KBM-7 (cell line): ENCODE results near the gene LAMB1.
A peak's percentile ranks its signal among the peaks of the same experiment; 100 is the strongest.

Experiments
- DNase-seq: peaks from one replicate; pipeline ENCODE4 v3.0.0-alpha.2; 2015
- in situ Hi-C: fragments of 300-500 bp; cut with MboI; formaldehyde crosslinking; loops from 2 replicates; pipeline ENCODE4 v1.14.3; 2020; ENCODE audit warnings: low sequenced_read_pairs, low pct_unique_long_range_greater_than_20kb, mixed read lengths

Gene LAMB1

GRCh38 chr7:108001764-108002725, 916 bp downstream of the LAMB1 start:
- in situ Hi-C loops: no loop called here
- DNase-seq: peak; percentile 30

DNA sequence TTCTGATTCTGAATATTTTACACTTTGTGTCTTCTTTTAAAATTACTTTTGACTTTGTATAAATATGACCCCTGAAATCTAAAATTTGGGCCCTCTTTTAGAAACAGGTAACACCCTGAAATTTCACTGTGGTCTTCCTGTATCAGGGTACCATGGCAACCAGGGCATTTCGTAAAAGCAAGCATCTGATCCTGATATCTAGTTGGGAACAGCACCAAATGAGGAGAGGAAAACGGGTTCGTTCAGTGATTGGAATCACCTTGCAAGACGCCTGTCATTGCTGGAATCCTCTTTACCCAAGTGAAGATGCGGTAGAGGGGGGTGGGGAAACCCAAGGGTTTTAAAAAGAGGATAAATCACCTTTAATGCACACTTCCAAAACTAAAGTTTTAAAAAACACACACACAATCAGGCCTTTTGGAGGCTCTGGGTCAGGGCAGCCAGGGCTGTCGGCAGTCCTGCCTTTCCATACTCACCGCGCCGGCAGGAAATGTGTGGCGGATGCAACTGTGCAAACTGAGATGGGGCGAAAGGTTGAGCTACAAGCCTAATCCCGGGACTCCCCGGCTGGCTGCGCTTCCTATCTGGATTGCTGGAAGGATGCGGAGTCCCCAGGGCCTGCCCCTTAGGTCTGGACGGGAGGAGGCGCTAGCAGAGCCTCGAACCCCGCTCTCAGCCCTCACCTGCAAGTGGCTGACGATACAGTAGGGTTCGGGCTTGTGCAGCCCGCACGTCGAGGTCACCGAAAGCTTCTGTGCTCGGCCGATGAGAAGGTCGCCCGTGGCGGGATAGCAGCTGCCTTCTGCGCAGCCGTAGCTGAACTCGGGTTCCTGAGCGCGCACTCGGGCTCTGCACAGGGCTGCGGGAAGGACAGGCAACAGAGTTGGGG, 1.8 kb downstream of the LAMB1 start:
- DNase-seq: no peak
- in situ Hi-C loops: no loop called here

GRCh38 chr7:107999779-108000560, 3.0 kb downstream of the LAMB1 start:
- no peak for DNase-seq
- in situ Hi-C loops: no loop called here

- no peak for DNase-seq
- in situ Hi-C loops: no loop called here
Measured at GRCh38 chr7:107998660-107999480, 4.1 kb downstream of the LAMB1 start.

- no peak for DNase-seq
- in situ Hi-C loops: no loop called here
Measured at GRCh38 chr7:107998150-107998549, 4.8 kb downstream of the LAMB1 start.

GRCh38 chr7:107996072-107996882, 6.7 kb downstream of the LAMB1 start:
- in situ Hi-C loops: no loop called here
- no peak for DNase-seq

- in situ Hi-C loops: no loop called here
- no peak for DNase-seq
Measured at GRCh38 chr7:107995184-107996071, 7.5 kb downstream of the LAMB1 start.

DNA sequence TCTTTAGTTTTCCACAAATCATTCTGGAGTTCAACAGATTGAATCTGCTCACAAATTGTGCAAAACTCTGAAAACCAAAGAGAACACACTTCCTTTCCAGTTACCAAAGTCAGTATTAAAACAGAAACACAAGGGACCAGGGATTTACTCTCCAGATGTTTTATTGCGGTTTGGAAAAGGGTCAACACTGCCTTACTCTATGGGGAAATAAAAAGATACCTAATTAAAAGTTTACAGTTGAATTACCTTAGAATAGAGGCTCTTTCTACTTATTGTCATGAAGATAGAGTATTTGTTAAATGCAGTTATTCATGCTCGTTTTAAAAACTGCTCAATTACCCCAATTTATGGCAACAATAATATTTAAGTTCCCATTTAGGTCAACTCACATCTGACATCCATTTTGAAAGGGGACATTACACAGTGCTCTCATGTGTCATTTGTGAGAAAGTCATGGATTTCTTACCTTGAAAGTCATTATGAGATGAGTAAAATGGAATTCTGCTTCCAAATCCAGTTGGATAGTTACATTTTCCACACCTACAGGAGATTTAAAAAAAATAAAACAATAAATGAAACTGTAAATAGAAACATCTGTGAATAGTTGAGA, 8.4 kb downstream of the LAMB1 start:
- no peak for DNase-seq
- in situ Hi-C loops: no loop called here

DNA sequence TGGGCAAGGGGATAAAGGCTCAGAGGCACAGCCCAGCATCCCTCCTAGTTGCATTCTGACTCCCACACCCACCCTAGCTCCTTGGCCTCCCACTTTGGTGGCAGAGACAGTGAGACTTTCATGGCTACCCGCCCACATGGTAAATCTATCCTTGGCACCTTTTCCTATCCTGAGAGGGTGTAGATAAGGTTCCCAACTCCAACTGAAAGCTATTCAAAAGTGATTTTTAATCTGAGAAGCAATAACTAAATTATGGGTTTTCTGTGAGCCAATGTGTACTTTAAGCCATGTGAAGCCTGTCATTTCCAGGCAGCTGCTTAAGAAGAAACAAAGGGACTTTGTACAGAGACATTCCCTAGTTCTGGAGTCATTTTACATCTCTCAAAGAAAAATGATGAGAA, 9.1 kb downstream of the LAMB1 start:
- DNase-seq: no peak
- in situ Hi-C loops: no loop called here

DNA sequence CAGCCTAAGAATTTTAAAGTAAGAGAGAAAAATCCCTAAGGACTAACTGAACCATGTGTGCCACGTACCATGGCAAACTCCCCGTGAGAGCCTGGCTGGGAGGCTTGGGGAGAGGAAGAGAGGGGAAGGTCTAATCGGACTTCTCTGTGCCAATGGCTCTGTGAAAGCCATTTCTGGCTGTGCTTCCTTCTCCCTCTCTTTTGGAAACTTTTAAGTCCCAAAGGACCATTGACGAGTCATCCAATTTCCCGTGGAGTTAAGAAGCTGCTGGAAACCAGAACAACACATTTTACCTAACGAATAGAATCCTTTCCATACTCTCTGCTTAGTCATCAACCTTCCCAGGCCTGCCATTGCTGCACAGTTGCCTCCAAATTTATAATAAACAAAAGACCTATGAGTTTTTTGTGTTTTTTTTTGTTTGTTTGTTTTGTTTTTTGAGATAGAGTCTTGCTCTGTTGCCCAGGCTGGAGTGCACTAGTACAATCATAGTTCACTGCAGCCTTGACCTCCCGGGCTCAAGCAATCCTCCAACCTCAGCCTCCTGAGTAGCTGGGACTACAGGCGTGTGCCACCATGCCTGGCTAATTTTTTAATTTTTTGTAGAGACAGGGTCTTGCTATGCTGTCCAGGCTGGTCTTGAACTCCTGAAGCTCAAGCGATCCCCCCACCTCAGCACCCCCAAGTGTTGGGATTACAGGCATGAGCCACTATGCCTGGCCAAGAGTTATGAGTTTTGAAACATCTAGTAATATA, 13.2 kb downstream of the LAMB1 start:
- in situ Hi-C loops: no loop called here
- DNase-seq: no peak

DNA sequence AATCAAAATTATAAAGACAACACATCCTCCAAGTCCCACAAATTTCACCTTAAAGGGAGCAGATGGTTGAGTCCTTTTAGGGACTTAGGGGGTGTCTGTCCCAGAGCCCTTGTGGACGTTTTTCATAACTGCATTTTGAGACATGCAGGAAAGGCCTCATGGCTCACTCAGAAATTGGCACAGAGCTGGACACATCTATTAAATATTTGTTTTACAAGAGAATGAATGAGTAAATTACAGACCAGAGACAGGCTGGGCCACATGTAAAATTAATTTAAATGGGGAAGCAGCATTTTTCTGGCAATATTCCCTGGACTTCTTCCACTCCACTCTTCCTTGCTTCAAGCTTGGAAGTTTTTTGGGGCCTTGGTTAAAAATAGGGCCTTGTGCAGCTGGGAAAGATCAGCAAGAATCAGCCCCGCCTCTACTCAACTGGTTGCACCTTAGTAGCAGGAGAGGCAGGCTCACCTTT, 20.0 kb downstream of the LAMB1 start:
- in situ Hi-C loops: no loop called here
- no peak for DNase-seq

DNA sequence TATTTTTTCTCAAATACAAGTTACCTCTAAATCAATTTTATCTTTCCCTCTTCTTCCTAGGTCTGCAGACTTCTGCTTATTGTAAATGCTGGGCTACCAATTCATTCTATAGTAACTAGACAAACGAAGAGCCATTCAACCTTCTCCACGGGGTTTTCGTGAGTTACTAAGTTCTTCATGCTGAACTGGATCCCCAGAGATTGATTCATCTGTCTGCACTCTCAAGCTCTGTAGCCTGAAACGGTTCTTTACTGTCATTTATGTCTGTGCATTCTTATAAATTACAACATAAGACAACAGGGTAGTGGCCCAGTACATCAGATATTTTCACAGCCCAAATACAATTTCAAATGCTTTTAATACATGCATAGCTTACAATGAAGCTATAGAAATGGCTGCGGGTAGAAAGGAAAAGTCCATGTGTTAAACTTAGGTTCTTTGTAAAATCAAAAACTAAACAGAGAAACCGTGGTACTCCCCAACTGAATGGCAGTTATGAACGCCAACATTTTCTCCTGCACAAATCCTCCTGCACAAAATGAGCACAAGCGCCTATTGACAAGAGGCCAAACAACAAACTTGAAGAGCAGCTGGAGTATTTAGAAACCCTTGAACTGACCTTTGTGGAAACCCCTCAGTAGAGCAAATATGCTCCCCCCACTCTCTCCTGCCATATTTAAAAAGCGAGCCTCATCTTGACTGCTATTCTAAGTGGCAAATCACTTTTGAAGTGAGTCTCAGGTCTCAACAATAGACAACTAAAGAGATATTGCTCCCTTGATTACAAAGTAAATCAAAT, 20.7 kb downstream of the LAMB1 start:
- no peak for DNase-seq
- in situ Hi-C loops: no loop called here

DNA sequence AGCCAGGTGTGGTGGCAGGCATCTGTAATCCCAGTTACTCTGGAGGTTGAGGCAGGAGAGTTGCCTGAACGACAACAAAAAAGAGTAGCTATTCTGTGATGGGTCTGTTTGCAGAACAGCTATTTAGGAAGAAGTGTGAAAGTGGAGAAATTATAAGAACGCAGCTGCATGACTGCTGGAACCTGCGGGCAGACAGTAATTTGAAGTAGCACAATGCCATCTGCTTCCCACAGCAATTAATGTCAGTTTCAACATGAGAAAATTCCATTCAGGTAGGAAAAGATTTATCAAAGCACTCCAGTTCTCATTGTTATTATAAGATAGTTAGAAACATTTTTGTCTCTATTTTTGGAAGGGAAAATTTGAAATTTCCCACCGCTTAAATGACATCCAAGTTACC, 21.5 kb downstream of the LAMB1 start:
- in situ Hi-C loops: no loop called here
- no peak for DNase-seq

GRCh38 chr7:107980671-107981190, 22.2 kb downstream of the LAMB1 start:
- in situ Hi-C loops: no loop called here
- DNase-seq: no peak

GRCh38 chr7:107980171-107980570, 22.8 kb downstream of the LAMB1 start:
- no peak for DNase-seq
- in situ Hi-C loops: no loop called here
